ENCODE data around the gene GALNT11.
"Not testable (repeated sequence)": the region's sequence is repeated elsewhere in the genome, so short reads cannot be mapped to it uniquely, and the experiment has no call there.

Gene GALNT11

GRCh38 chr7:152076940-152077933 lies 51.8 kb downstream of the GALNT11 start:
- DNase-seq = no peak

DNA sequence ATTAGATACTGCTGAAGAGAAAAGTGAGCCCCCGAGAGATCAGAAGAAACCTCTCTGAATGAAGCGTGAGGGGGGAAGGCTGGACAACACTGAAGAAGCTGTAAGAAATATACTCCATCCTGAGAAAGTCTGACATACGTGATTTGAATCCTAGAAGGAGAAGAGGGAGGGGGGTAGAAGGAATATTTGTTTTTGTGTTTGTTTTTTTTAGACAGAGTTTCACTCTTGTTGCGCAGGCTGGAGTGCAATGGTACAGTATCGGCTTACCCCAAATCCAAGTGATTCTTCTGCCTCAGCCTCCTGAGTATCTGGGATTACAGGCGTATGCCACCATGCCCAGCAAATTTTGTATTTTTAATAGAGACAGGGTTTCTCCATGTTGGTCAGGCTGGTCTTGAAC lies 52.6 kb downstream of the GALNT11 start:
- DNase-seq = no peak

DNA sequence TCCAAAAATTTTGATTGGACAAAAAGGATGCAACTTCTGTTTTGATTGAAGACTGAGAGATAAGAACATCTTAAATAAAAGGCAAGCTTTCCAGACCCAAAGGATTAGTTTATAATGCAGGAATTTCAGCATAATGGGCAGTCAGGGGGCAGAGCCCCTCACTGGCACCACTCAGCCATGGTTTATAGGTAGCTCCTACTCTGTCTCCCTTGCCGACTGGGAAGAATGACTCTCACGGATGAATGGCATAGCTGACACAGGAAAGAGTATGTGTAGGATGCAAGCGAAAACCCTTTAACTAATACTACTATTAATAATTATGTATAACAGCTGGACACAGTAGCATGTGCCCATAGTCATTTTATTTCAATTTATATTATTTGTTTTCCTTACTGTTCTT lies 53.3 kb downstream of the GALNT11 start:
- no peak for DNase-seq

DNA sequence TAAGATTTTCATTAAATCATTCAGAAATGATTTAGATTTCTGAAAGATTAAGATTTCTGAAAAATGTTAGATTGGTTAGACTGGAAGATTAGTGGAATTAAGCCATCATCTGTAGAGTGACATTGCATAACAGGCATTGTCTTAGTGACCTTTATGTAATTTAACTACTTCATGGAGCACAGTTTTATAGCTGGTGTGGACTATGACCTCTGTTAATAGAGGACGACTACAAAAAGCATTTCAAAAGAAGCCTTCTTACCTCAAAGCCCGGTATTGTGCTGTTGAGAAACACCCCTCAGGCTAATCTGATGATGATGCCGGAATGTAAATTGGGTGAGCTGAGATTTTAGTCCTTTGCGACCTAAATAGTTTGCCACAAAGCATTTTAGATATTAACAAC lies 55.6 kb downstream of the GALNT11 start:
- DNase-seq = no peak

- not testable (repeated sequence) for DNase-seq
These were observed 56.7 kb downstream of the GALNT11 start for GRCh38 chr7:152082073-152082721.

DNA sequence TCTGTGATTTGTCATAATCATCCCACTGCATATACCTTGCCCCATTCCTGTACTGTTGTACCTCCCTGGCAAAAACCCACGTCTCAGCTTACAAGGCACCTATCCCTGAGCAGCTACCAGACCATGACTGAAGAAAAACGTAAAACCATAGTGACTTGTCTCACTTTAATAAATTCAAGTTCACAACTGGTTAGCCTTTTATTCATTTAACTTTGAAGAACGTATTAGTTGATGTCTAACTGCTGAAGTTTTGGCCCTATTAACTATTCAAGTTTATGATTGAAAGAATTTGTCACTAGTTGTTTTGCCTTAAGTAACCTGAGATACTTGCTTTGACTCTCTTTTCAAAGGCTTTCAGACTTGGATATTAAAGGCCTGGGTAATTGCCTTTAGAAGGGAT lies 59.7 kb downstream of the GALNT11 start:
- no peak for DNase-seq

- no peak for DNase-seq
These were observed 61.0 kb downstream of the GALNT11 start for GRCh38 chr7:152086513-152086912.

- no peak for DNase-seq
These were observed 63.7 kb downstream of the GALNT11 start for GRCh38 chr7:152089183-152089582.

DNA sequence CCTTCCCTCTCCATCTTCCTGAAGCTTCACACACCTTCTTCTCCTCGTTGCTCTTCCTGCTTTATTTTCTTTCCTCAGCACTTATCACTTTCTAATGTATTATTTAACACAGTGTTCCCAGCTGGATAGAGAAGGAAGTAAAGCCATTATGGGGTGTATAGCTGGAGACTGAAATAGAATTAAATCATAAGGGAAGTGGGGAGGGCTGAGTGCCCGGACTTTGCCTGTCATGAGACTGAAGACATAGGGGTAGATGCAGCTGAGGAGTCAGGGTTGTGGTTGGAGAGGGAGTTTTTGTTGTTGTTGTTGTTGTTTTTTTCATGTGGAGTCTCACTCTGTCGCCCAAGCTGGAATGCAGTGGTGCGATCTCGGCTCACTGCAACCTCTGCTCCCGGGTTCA lies 65.3 kb downstream of the GALNT11 start:
- DNase-seq = no peak

DNA sequence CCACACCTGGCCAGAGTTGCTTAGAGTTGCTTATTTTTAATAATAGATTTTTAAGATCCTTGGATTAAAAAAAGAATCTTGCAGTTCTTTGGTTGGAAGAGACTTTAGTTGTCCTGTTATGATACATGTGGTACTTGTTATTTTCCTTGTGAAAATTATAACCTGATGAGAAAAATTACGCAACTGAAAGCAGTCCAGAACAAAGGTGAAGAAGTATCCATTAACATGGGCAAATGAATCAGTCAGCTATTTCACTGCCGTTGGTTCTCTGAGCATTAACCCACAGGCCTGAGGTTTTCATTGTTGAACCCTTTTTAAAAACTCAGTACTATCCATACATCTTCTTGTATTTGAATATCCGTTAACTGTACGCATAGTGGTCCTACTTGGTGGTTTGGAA lies 68.2 kb downstream of the GALNT11 start:
- no peak for DNase-seq

GRCh38 chr7:152095771-152096170 lies 70.3 kb downstream of the GALNT11 start:
- DNase-seq = no peak

DNA sequence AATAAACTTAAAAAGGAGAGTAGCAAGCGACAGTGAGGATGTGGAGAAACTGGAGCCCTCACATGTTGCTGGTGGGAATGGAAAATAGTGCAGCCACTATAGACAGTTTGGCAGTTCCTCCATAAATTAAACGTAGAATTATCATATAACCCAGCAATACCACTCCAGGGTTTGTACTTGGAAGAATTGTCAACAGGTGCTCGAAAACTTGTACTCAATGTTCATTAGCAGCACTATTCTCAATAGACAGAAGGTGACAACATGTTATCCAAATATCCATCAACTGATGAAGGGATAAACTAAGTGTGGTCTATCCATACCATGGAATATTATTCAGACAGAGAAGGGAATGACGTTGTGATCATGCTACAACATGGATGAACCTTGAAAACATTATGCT lies 71.9 kb downstream of the GALNT11 start:
- DNase-seq = no peak

- no peak for DNase-seq
These were observed 77.6 kb downstream of the GALNT11 start for GRCh38 chr7:152103066-152103465.

DNA sequence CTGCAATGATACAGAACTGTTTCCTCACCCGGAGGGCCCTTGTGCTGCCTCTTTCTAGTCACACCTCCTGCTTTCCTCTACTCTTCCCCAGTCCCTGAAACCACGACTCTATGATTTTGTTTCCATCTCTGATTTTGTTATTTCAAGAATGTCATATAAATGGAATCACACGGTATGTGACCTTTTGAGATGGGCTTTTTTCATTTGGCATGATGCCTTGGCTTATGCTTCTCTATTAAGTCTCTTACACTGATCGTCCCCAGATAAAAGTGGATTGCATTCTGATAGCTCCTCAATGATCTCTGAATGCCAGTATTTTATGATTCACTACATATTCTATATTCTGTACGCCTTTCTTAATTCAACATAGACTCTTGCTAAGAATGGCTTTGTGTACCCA lies 78.2 kb downstream of the GALNT11 start:
- no peak for DNase-seq

GRCh38 chr7:152105205-152105604 lies 79.7 kb downstream of the GALNT11 start:
- DNase-seq = no peak

DNA sequence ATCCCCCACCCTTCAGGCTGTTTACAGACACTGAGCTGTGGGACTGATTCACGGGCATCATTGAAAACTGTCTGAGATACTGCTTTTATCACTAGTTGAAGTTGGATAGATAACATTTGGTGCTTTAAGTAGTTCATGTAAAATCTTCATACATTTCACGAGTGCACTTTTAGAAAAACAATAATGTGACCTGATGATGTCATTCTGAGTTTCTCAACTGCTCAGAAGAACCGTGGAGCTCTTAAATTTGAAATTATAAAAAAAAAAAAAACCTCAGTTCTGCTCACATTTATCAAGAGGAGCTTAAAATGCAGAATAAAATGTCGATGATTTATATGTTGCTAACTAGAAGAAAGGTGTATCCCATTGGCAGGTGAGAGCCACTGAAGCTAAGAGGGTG lies 81.5 kb downstream of the GALNT11 start:
- no peak for DNase-seq

DNA sequence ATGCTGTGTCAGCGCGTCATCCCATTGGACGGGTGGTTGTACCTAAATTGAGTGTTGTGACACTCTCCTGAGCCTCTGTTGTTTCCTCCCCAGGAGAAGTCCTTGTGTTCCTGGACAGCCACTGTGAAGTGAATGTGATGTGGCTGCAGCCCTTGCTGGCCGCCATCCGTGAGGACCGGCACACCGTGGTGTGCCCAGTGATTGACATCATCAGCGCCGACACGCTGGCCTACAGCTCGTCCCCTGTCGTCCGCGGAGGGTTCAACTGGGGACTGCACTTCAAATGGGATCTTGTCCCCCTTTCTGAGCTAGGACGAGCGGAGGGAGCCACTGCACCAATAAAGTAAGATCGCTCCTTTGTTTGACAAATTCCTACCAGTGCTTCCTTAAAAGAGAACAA lies 82.5 kb downstream of the GALNT11 start:
- no peak for DNase-seq

GRCh38 chr7:152108359-152108758 lies 82.9 kb downstream of the GALNT11 start:
- DNase-seq = no peak

GRCh38 chr7:152112829-152113228 lies 87.4 kb downstream of the GALNT11 start:
- no peak for DNase-seq

DNA sequence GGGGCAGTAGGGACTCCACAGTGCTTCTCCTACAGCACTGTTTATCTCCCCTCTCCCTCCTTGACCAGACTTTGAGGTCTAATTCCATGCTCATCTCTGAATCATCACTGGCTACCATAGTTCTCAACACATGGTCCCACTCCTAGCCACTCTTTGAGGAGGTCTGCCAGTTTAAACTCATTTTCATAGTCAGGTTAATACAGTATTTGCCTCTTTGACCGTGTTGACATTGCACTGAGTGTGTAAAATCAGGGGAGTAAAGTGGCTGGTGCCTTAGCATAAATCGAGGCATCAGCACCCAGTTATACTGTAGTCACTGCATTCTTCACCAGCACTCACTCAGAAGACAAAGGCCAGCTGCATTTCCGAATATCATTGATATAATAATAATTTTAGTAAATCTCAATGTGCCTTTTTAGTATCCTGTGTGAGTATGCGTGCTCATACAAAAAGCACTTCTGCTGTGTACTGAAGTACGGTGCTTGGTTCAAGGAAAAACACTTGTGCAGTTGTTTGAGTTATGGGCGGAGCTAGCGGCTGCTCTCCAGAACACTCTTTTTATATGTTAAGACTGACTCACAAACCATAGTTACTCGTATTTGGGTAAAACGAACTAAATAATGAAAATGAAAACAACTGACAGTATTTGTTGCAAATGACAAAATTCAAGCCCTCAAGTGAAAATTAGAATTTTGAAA lies 89.7 kb downstream of the GALNT11 start:
- DNase-seq = no peak

DNA sequence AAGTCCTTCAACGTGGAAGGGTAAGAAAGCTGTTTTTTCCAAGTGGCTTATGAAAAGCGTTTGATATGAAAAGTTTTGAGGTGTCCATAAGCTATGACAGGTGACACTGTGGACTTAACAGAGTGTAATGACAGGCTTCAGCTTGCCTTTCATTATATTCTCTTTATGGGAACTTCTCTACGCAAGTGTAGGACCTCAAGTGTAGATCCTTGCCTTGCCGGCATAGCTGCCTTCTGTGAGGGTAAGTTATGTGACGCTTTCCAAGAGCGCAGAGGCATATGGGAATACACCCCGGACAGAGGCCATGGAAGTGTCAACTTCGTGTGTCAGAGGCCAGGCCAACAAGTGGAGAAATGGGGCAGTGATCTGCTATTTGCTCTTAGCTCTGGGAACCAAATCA lies 91.9 kb downstream of the GALNT11 start:
- no peak for DNase-seq

GRCh38 chr7:152120210-152120609 lies 94.7 kb downstream of the GALNT11 start:
- DNase-seq = no peak

GRCh38 chr7:152120776-152121175 lies 95.3 kb downstream of the GALNT11 start:
- no peak for DNase-seq

- DNase-seq = no peak
These were observed 96.0 kb downstream of the GALNT11 start for GRCh38 chr7:152121432-152121831.

All from activated naive CD4-positive, alpha-beta T cell (primary cell).